ENCODE measurements around the gene CRACR2A.

The CRACR2A gene

DNA sequence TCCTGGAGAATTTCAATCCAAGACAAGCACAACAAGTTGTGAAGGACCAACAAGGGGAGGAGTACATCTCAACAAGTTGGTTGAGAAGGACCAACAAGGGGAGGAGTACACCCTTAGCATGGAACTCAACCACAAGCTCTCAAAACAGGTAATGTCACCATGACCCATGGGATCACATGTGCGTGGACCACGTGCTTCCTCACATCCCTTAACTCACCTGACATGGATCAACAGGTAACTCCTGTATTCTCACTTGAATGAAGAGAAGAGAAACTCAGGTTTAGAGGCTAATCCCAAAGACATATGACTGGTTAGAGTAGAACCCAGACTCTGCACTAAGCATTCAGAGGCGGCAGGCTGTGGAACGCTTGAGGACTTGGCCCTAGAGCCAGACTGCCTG is 6.2 kb downstream of the CRACR2A start:
- H3K9me3 Mint-ChIP-seq = no peaks in the 10 kb centered on the region
- no peaks in the 10 kb centered on the region for H3K4me1 Mint-ChIP-seq
- H3K36me3 Mint-ChIP-seq (ENCODE audit: low read depth) = no peaks in the 10 kb centered on the region
- H3K27ac Mint-ChIP-seq = no peak overlapping the region
- H3K27me3 Mint-ChIP-seq (ENCODE audit: low read depth) = peaks cover 24% of the 10 kb centered on the region
- TF ChIP-seq, protein P1, sequence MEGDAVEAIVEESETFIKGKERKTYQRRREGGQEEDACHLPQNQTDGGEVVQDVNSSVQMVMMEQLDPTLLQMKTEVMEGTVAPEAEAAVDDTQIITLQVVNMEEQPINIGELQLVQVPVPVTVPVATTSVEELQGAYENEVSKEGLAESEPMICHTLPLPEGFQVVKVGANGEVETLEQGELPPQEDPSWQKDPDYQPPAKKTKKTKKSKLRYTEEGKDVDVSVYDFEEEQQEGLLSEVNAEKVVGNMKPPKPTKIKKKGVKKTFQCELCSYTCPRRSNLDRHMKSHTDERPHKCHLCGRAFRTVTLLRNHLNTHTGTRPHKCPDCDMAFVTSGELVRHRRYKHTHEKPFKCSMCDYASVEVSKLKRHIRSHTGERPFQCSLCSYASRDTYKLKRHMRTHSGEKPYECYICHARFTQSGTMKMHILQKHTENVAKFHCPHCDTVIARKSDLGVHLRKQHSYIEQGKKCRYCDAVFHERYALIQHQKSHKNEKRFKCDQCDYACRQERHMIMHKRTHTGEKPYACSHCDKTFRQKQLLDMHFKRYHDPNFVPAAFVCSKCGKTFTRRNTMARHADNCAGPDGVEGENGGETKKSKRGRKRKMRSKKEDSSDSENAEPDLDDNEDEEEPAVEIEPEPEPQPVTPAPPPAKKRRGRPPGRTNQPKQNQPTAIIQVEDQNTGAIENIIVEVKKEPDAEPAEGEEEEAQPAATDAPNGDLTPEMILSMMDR (IDR thresholded peaks at IDR 0.05; ENCODE audit: unreplicated experiment in 3 of 3) = no peak
- H3K4me3 Mint-ChIP-seq = no peak overlapping the region

DNA sequence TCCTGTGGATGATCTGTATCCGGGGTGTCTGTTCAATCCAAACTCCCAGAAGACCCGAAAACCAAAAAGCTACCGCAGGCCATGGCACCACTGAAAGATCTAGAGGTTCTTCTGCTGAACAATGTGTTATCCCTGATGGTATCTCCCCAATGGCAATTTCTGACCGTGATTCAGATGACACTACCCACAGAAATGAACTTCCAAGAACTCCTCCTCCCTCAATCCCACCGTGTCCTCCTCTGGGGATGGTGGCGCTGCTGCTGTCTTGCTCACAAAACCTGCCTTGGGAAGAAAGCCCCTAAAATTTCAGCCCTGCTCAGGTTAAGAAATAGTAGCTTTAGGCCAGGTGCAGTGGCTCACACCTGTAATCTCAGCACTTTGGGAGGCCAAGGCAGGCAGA is 7.8 kb downstream of the CRACR2A start:
- Mint-ChIP-seq H3K4me3 (no peak overlapping the region), H3K27me3 (ENCODE audit: low read depth) (peaks cover 14% of the 10 kb centered on the region), H3K27ac (no peak overlapping the region), H3K36me3 (ENCODE audit: low read depth) (no peaks in the 10 kb centered on the region), H3K9me3 (no peaks in the 10 kb centered on the region), H3K4me1 (no peaks in the 10 kb centered on the region)
- TF ChIP-seq, protein P1 (IDR thresholded peaks at IDR 0.05; ENCODE audit: unreplicated experiment in 3 of 3) = no peak

DNA sequence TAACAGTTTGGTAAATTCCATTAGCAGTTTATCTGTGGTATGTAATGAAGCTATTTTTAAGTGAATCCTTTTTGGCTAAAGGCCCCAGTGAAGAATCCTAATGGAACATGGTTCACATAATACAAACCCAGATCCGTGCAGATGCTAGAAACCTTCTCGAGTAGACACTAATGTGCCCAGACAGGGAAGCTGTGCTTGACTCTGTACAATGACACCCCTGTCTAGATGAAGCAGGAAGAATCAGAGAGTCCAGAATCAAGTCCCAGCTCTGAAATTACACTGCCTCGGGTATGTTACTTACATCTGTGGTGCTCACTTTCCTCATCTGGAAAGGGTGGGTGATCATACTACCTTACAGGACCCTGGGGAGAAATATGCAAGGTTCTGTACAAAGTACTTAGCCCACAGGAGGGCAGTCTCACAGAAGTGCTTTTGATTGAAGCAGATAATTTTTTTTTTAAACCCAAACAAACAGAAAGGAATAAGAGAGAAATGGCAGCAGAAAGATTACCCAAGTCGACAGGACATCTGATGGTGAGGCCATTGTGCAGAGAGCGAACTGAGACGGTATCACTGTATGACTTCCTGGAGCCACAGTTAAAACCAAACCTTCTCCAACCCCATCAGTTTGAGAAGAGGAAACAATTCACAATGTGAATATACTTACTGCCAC is 8.5 kb downstream of the CRACR2A start:
- H3K36me3 Mint-ChIP-seq (ENCODE audit: low read depth) = no peaks in the 10 kb centered on the region
- TF ChIP-seq, protein P1 (IDR thresholded peaks at IDR 0.05; ENCODE audit: unreplicated experiment in 3 of 3) = no peak
- H3K4me1 Mint-ChIP-seq = no peaks in the 10 kb centered on the region
- no peak overlapping the region for H3K4me3 Mint-ChIP-seq
- peaks cover 17% of the 10 kb centered on the region for H3K27me3 Mint-ChIP-seq (ENCODE audit: low read depth)
- H3K27ac Mint-ChIP-seq = no peak overlapping the region
- no peaks in the 10 kb centered on the region for H3K9me3 Mint-ChIP-seq

DNA sequence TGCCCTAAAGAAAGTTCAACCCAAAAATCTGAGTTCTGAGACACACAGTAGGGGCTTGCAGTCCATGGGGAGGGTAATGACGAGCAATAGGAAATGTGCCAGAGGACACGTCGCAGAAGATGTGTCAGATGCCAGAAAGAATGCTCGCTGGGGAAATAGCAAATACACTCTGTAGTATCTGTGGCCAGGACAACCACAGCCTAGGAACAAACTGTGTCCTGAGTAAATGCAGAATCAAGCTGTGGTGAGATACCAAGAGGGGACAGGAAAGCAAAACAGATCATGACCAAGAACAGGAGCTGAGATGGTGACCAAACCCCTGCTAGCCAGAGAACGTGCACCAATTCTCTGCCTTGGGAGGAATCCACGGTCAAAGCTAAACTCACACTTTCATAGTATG is 9.1 kb downstream of the CRACR2A start:
- Mint-ChIP-seq H3K27me3 (ENCODE audit: low read depth) (peaks cover 17% of the 10 kb centered on the region), H3K4me3 (no peak overlapping the region), H3K36me3 (ENCODE audit: low read depth) (no peaks in the 10 kb centered on the region), H3K9me3 (no peaks in the 10 kb centered on the region), H3K4me1 (no peaks in the 10 kb centered on the region), H3K27ac (no peak overlapping the region)
- TF ChIP-seq, protein P1 (IDR thresholded peaks at IDR 0.05; ENCODE audit: unreplicated experiment in 3 of 3) = no peak

DNA sequence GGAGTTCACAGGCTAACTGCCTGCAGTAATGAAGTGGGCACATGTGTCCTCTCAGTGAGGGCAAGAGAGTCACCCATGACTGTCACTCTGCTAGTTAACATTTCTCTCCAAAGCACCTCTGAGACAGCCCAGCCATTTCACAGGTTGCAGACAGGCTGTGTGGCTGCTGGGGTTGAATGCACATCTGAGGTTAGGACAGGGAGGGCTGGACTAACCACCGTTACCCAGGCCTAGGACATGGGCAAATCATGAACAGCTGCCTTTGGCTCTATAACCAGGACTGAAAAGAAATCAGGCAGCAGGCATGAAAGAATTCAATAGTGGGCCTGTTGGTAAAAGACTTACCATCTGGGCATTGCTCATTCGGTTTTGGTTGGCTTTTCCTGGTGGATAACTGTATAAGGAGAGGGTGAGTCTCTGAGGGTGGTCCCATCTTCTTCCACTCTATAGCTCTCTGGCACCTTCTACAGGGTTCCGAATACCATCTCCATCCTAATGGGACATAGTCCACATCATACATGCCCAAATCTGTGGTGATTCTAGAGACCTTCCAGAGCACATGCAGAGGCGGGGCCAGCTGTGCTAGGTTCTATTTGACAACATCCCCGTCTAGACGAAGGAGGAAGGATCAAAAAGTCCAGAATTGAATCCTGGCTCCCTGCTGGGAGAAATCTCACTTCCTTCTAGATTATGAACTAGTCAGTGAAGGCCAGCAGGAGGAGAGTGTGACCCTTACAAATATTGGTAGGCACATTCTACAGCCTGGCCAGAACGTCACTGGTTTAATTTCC is 10.8 kb downstream of the CRACR2A start:
- Mint-ChIP-seq H3K4me1 (no peaks in the 10 kb centered on the region), H3K9me3 (no peaks in the 10 kb centered on the region), H3K27ac (no peak overlapping the region), H3K36me3 (ENCODE audit: low read depth) (no peaks in the 10 kb centered on the region), H3K27me3 (ENCODE audit: low read depth) (peaks cover 14% of the 10 kb centered on the region), H3K4me3 (no peak overlapping the region)
- TF ChIP-seq, protein P1 (IDR thresholded peaks at IDR 0.05; ENCODE audit: unreplicated experiment in 3 of 3) = no peak
